ENCODE data around the gene C5orf52. TPM values are rescaled to one million over a fixed set of nuclear protein-coding genes. Genes with fewer than 3 reads are reported as not detected.
"Not testable (repeated sequence)": the region's sequence is repeated elsewhere in the genome, so short reads cannot be mapped to it uniquely, and the experiment has no call there.

The C5orf52 gene
- total RNA-seq, 1 donor from 2014 or later = not detected

DNA sequence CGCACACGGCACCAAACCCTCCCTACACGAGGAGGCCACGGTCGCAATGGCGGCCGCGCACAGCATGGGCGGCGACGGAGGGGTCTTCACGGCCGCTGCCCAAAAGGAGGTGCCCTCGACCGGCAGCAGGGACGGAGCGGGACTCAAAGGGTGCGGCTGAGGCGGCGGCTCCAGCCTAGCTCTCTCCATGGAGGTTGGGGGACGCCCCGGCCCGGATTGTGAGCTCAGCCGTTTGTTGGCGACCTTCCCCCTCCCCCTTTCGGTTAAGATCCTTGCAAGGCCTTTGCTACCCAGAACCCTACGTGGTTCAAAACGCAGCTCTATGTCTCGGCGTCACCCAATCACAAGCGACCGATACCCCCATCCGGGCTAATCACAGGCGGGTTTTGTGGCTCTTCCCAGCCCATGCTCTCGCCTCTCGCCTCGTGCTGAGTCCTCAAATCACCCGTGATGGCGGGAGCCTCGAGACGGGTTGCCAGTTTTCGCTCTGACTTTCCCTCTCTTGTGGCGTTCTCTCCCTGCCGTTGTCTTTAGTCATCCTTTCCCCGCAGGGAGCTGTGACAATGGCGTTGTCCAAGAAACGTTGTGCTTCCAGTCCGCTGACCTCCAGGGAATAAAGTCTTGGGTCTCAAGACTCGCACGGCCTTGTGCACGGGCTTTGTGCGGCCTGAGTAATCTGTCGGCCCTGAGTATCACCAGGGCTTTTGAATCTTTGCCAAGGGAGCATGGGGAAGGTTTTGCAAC is 19.5 kb downstream of the C5orf52 start:
- H3K36me3 ChIP-seq (ENCODE audit: control insufficient read depth, insufficient read depth, low read length) = no peaks in the 10 kb centered on the region
- TF ChIP-seq, protein P1, sequence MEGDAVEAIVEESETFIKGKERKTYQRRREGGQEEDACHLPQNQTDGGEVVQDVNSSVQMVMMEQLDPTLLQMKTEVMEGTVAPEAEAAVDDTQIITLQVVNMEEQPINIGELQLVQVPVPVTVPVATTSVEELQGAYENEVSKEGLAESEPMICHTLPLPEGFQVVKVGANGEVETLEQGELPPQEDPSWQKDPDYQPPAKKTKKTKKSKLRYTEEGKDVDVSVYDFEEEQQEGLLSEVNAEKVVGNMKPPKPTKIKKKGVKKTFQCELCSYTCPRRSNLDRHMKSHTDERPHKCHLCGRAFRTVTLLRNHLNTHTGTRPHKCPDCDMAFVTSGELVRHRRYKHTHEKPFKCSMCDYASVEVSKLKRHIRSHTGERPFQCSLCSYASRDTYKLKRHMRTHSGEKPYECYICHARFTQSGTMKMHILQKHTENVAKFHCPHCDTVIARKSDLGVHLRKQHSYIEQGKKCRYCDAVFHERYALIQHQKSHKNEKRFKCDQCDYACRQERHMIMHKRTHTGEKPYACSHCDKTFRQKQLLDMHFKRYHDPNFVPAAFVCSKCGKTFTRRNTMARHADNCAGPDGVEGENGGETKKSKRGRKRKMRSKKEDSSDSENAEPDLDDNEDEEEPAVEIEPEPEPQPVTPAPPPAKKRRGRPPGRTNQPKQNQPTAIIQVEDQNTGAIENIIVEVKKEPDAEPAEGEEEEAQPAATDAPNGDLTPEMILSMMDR (IDR thresholded peaks at IDR 0.05; ENCODE audit: insufficient read depth, low read length, severe bottlenecking) = no peak
- no peak for DNase-seq (ENCODE audit: low read depth)
- no peak for FAIRE-seq
- no peaks in the 10 kb centered on the region for H3K27me3 ChIP-seq (ENCODE audit: control insufficient read depth, insufficient read depth, low read length)
- no peak overlapping the region for H3K4me3 ChIP-seq (ENCODE audit: low read depth, low read length)

GRCh38 chr5:157693816-157694215 is 22.5 kb downstream of the C5orf52 start:
- not testable (repeated sequence) for FAIRE-seq; DNase-seq (ENCODE audit: low read depth); H3K27me3 ChIP-seq (ENCODE audit: control insufficient read depth, insufficient read depth, low read length); H3K36me3 ChIP-seq (ENCODE audit: control insufficient read depth, insufficient read depth, low read length); H3K4me3 ChIP-seq (ENCODE audit: low read depth, low read length)

DNA sequence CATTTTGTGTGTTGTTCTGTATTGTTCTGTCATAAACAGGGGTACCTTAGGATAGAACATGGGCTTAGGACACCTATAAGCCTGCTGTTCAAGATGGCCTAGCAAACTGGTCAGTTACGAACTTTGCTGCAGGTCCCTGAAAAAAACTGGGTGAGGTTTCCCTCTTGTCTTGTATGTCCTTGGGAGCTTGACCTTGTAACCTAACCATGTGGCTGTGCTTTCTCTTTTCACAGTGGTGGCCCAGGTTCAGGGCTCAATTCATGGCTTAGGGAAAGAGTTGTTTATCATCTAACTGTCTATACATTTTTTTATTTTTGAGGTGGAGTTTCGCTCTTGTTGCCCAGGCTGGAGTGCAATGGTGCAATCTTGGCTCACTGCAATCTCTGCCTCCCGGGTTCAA is 24.8 kb downstream of the C5orf52 start:
- H3K4me3 ChIP-seq (ENCODE audit: low read depth, low read length); DNase-seq (ENCODE audit: low read depth); FAIRE-seq; H3K27me3 ChIP-seq (ENCODE audit: control insufficient read depth, insufficient read depth, low read length); H3K36me3 ChIP-seq (ENCODE audit: control insufficient read depth, insufficient read depth, low read length): not testable (repeated sequence)

DNA sequence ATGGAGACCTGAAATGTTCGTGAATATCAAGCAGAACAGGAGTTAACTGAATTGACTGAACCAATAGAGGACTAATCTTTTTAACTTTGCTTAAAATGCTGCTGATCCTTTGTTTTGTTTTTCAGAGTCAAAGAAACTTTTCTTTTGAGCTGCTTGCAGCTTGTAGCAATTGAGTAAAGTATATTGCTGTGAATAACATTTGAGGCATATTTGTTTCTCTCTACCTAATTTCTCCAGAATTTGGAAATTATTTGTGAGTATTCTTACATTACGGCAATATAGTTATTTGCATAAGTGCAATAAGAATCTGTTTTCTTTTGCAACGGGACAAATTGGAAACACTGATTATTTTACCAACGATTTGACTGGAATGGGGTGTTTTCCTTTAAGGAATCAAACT is 27.3 kb downstream of the C5orf52 start:
- not testable (repeated sequence) for H3K4me3 ChIP-seq (ENCODE audit: low read depth, low read length); DNase-seq (ENCODE audit: low read depth); H3K27me3 ChIP-seq (ENCODE audit: control insufficient read depth, insufficient read depth, low read length); FAIRE-seq; H3K36me3 ChIP-seq (ENCODE audit: control insufficient read depth, insufficient read depth, low read length)

- no peak for FAIRE-seq
- TF ChIP-seq, protein P1 (IDR thresholded peaks at IDR 0.05; ENCODE audit: insufficient read depth, low read length, severe bottlenecking) = no peak
Observed at GRCh38 chr5:157703736-157704135, 32.4 kb downstream of the C5orf52 start.

DNA sequence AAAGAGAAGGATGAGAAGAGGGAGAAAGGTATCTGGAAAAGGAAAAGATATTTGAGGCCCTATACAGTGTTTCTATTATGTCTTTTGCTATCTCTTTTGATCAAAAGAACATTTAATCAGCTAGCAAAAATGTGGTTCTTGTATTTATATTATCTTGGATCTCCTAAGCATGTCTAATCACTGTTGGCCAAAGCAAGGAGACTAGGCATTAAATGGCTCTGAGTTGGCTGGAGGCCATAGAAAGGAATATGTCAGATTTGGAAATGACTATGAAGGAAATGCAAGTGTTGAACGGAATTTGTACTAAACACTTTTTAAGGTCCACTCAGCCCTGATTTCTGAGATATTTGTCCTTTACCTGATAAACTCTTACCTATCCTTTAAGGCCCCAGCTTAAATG is 37.5 kb downstream of the C5orf52 start:
- TF ChIP-seq, protein P1 (IDR thresholded peaks at IDR 0.05; ENCODE audit: insufficient read depth, low read length, severe bottlenecking) = no peak
- DNase-seq (ENCODE audit: low read depth) (no peak), FAIRE-seq (no peak)
- Histone ChIP-seq H3K27me3 (ENCODE audit: control insufficient read depth, insufficient read depth, low read length) (no peaks in the 10 kb centered on the region), H3K4me3 (ENCODE audit: low read depth, low read length) (no peak overlapping the region), H3K36me3 (ENCODE audit: control insufficient read depth, insufficient read depth, low read length) (no peaks in the 10 kb centered on the region)

More at GRCh38 chr5:157703736-157704135, 32.4 kb downstream of the C5orf52 start:
- DNase-seq (ENCODE audit: low read depth) = no peak
- no peak overlapping the region for H3K4me3 ChIP-seq (ENCODE audit: low read depth, low read length)
- H3K27me3 ChIP-seq (ENCODE audit: control insufficient read depth, insufficient read depth, low read length) = no peaks in the 10 kb centered on the region
- H3K36me3 ChIP-seq (ENCODE audit: control insufficient read depth, insufficient read depth, low read length) = no peaks in the 10 kb centered on the region

DNA sequence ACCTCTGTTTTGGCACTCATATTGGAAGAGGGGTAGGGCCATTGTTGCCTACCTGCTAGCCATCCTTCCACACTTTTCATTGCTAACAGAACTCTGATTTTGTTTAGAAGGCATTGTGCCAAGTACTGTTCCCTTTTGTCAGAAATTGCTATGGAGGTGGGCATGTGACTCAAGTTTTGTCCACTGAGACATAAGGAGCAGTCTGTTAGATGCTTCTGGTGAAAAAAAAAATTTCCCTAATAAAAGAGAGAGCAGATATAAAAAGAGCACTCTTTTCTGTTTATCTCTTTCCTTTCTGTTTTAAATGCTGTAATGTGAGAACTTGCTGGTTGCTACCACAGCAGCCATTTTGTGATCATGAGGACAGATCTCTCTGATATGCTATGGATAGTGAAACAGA is 38.0 kb downstream of the C5orf52 start:
- Histone ChIP-seq H3K4me3 (ENCODE audit: low read depth, low read length) (no peak overlapping the region), H3K36me3 (ENCODE audit: control insufficient read depth, insufficient read depth, low read length) (no peaks in the 10 kb centered on the region), H3K27me3 (ENCODE audit: control insufficient read depth, insufficient read depth, low read length) (no peaks in the 10 kb centered on the region)
- no peak for DNase-seq (ENCODE audit: low read depth)
- TF ChIP-seq, protein P1 (IDR thresholded peaks at IDR 0.05; ENCODE audit: insufficient read depth, low read length, severe bottlenecking) = no peak
- FAIRE-seq = no peak
